OCI-LY7 (cell line): Measurements from ENCODE around the gene DMXL1. TPM values are rescaled to one million over a fixed set of nuclear protein-coding genes. Genes with fewer than 3 reads are reported as not detected.
A peak's percentile ranks its signal among the peaks of the same experiment; 100 is the strongest.
"Not testable (repeated sequence)": the region's sequence is repeated elsewhere in the genome, so short reads cannot be mapped to it uniquely, and the experiment has no call there.

ENCODE experiments used
- BruUV-seq: library from RNA; stranded (reverse); fragments of 400-500 nt; replicated peaks from 2 replicates; lab custom pipeline; 2021; lab: Mats Ljungman, UMichigan
- CTCF ChIA-PET: fragments of 300-600 bp; sonication (Branson Sonifier 250); formaldehyde crosslinking; loops from one replicate; lab custom pipeline; 2022; ENCODE audit warnings: antibody characterized with exemption; ENCODE audit not compliant: unreplicated experiment; lab: Charles Lee
- POLR2A ChIA-PET: fragments of 300-600 bp; sonication (Branson Sonifier 250); formaldehyde crosslinking; loops from one replicate; lab custom pipeline; 2022; ENCODE audit warnings: antibody characterized with exemption; lab: Charles Lee
- DNase-seq: peaks from one replicate; pipeline ENCODE4 v3.0.0-alpha.2; 2015; ENCODE audit warnings: low spot score
- H2AFZ ChIP-seq: fragments of 200-600 bp; sonication (generic), shearing (Covaris generic); 2 replicates; pipeline ENCODE4 v1.6.1; 2014; ENCODE audit warnings: mild to moderate bottlenecking, antibody characterized with exemption, low read length, moderate library complexity
- H3K27ac ChIP-seq: fragments of 200-600 bp; sonication (generic); 2 replicates; pipeline ENCODE4 v1.5.1; 2014; ENCODE audit warnings: mixed run types, low read depth, mild to moderate bottlenecking, moderate library complexity, low read length, inconsistent platforms; ENCODE audit not compliant: poor library complexity, severe bottlenecking
- H3K36me3 ChIP-seq: fragments of 200-600 bp; sonication (generic); 2 replicates; pipeline ENCODE4 v1.6.1; 2014; ENCODE audit warnings: mild to moderate bottlenecking, antibody characterized with exemption, low read length, moderate library complexity, mixed read lengths; ENCODE audit not compliant: insufficient read depth
- H3K4me1 ChIP-seq: fragments of 200-600 bp; sonication (generic); 2 replicates; pipeline ENCODE4 v1.5.1; 2014; ENCODE audit warnings: mild to moderate bottlenecking, low read length; ENCODE audit not compliant: insufficient read depth, poor library complexity, severe bottlenecking
- H3K4me2 ChIP-seq: fragments of 200-600 bp; sonication (generic); 2 replicates; pipeline ENCODE4 v1.6.1; 2014; ENCODE audit warnings: mild to moderate bottlenecking, low read length
- H3K4me3 ChIP-seq: fragments of 200-600 bp; sonication (generic); 2 replicates; pipeline ENCODE4 v1.5.1; 2014; ENCODE audit warnings: mild to moderate bottlenecking, low read depth, low read length; ENCODE audit not compliant: poor library complexity, severe bottlenecking
- H3K79me2 ChIP-seq: fragments of 200-600 bp; sonication (generic); 2 replicates; pipeline ENCODE4 v1.6.1; 2016; ENCODE audit warnings: low read depth, mild to moderate bottlenecking, low read length, moderate library complexity, mixed read lengths; ENCODE audit not compliant: insufficient read depth
- H3K9me2 ChIP-seq: fragments of 200-600 bp; sonication (generic); 2 replicates; pipeline ENCODE4 v1.6.1; 2016; ENCODE audit warnings: mild to moderate bottlenecking, low read length, mixed read lengths; ENCODE audit not compliant: insufficient read depth
- H3K9me3 ChIP-seq: fragments of 200-600 bp; sonication (generic); 2 replicates; pipeline ENCODE4 v1.6.1; 2014; ENCODE audit warnings: mild to moderate bottlenecking, mixed run types, low read length, mixed read lengths
- H4K20me1 ChIP-seq: fragments of 200-600 bp; sonication (generic); 2 replicates; pipeline ENCODE4 v1.6.1; 2014; ENCODE audit warnings: mild to moderate bottlenecking, antibody characterized with exemption, low read length, moderate library complexity, mixed read lengths; ENCODE audit not compliant: insufficient read depth
- EZH2phosphoT487 ChIP-seq: fragments of 200-600 bp; sonication (generic); IDR thresholded peaks from 2 replicates; pipeline ENCODE4 v1.6.1; 2018; ENCODE audit warnings: low read depth, borderline replicate concordance, mild to moderate bottlenecking, mixed run types, antibody characterized with exemption, low read length, moderate library complexity, mixed read lengths
- intact Hi-C: fragments of 100-400 bp; cut with micrococcal nuclease; formaldehyde crosslinking; loops from one replicate; pipeline ENCODE4 v1.10.0; 2022; ENCODE audit not compliant: unreplicated experiment
- total RNA-seq, 2 experiments: library from RNA; depleted of rRNA in 1 of 2; stranded (reverse); fragments of >200 nt in 1 of 2; shearing (Covaris generic) in 1 of 2; gene quantifications; 2 replicates each; pipeline ENCODE4 v1.2.3, GENCODE V29; 2014 to 2022
- TF ChIP-seq, protein P1 (sequence below): fragments of 200-600 bp; sonication (generic); conservative IDR thresholded peaks from 2 replicates; pipeline ENCODE4 v1.5.1; 2014; ENCODE audit warnings: mild to moderate bottlenecking, antibody characterized with exemption, low read length, moderate library complexity, mixed read lengths

DMXL1 gene
- total RNA-seq, 2 experiments from 2014 or later, result 76.6 to 79.4 TPM

DNA sequence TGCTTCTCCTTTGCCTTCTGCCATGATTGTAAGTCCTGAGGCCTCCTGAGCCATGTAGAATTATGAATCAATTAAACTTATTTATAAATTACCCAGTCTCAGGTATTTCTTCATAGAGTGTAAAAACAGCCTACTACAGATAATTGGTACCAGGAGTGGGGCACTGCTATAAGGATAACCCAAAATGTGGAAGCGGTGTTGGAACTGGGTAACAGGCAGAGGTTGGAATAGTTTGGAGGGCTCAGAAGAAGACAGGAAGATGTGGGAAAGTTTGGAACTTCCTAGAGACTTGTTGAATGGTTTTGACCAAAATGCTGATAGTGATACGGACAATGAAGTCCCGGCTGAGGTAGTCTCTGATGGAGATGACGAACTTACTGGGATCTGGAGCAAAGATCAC, 64.9 kb downstream of the DMXL1 start:
- POLR2A ChIA-PET, result interaction anchor here (0.6 to 2.1 kb wide), 2 partner anchors 11 to 91 kb away, joined by 4 to 10 read pairs; no protein-coding TSS in a partner anchor
- not testable (repeated sequence) for BruUV-seq

DNA sequence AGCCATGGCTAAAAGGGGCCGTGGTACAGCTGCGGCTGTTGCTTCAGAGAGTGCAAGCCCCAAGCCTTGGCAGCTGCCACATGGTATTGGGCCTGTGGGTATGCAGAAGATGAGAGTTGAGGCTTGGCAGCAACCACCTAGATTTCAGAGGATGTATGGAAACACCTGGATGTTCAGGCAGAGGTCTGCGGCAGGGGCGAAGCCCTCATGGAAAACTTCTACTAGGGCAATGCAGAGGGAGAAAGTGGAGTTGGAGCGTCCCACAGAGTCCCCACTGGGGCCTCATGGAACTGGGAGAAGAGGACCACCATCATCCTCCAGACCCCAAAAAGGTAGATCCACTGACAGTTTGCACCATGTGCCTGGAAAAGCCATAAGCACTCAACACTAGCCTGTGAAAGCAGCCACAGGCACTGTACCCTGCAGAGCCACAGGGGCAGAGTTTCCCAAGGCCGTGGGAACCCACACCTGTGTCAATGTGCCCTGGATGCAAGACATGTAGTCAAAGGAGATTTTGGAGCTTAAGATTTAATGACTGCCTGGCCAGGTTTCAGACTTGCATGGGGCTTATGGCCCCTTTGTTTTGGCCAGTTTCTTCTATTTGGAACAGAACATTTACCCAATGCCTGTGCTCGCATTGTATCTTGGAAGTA, 65.9 kb downstream of the DMXL1 start:
- ChIA-PET CTCF (no interaction called here), POLR2A (no interaction called here)
- TF ChIP-seq EZH2phosphoT487, result no peak
- TF ChIP-seq, protein P1, sequence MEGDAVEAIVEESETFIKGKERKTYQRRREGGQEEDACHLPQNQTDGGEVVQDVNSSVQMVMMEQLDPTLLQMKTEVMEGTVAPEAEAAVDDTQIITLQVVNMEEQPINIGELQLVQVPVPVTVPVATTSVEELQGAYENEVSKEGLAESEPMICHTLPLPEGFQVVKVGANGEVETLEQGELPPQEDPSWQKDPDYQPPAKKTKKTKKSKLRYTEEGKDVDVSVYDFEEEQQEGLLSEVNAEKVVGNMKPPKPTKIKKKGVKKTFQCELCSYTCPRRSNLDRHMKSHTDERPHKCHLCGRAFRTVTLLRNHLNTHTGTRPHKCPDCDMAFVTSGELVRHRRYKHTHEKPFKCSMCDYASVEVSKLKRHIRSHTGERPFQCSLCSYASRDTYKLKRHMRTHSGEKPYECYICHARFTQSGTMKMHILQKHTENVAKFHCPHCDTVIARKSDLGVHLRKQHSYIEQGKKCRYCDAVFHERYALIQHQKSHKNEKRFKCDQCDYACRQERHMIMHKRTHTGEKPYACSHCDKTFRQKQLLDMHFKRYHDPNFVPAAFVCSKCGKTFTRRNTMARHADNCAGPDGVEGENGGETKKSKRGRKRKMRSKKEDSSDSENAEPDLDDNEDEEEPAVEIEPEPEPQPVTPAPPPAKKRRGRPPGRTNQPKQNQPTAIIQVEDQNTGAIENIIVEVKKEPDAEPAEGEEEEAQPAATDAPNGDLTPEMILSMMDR, result no peak
- Histone ChIP-seq H3K27ac (no peak overlapping the region), H3K4me2 (no peak overlapping the region), H2AFZ (no peak overlapping the region), H3K36me3 (peaks cover 69% of the 10 kb centered on the region), H4K20me1 (no peaks in the 10 kb centered on the region), H3K9me3 (peaks cover 19% of the 10 kb centered on the region), H3K4me3 (no peak overlapping the region), H3K4me1 (no peaks in the 10 kb centered on the region), H3K79me2 (no peaks in the 10 kb centered on the region), H3K9me2 (no peaks in the 10 kb centered on the region)
- intact Hi-C loops, result no loop called here
- BruUV-seq, result no TSS peak
- peak; percentile 4 for DNase-seq

More for the DNA sequence above, 64.9 kb downstream of the DMXL1 start:
- H3K9me2 ChIP-seq, H3K4me2 ChIP-seq, H2AFZ ChIP-seq, H3K79me2 ChIP-seq, DNase-seq, intact Hi-C loops, CTCF ChIA-PET, H3K4me3 ChIP-seq, H4K20me1 ChIP-seq, H3K27ac ChIP-seq, H3K4me1 ChIP-seq: not testable (repeated sequence)
- Histone ChIP-seq H3K36me3 (peaks cover 79% of the 10 kb centered on the region), H3K9me3 (peaks cover 19% of the 10 kb centered on the region)

DNA sequence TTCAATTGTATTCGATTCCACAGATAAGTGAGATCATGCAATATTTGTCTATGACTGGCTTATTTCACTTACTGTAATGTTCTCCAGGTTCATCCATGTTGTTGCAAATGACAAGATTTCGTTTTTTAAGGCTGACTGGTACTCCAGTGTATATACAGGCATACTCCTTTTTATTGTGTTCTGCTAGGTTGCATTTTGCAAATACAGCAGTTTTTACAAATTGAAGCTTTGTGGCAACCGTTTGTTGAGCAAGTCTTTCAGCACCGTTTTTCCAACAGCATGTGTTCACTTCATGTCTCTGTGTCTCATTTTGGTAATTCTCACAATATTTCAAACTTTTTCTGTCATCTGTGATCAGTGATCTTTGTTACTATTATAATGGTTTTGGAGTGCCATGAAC, 82.7 kb downstream of the DMXL1 start:
- BruUV-seq, result no TSS peak
- POLR2A ChIA-PET, result interaction anchor here (0.7 kb wide), 2 partner anchors 12 to 29 kb away, joined by 3 read pairs; no protein-coding TSS in a partner anchor
- Histone ChIP-seq H4K20me1 (no peaks in the 10 kb centered on the region), H3K36me3 (peaks cover 45% of the 10 kb centered on the region), H3K9me3 (no peaks in the 10 kb centered on the region), H3K9me2 (no peaks in the 10 kb centered on the region), H3K4me1 (no peaks in the 10 kb centered on the region), H2AFZ (no peak overlapping the region), H3K79me2 (no peaks in the 10 kb centered on the region), H3K4me2 (no peak overlapping the region), H3K4me3 (no peak overlapping the region), H3K27ac (no peak overlapping the region)
- CTCF ChIA-PET, result no interaction called here
- intact Hi-C loops, result no loop called here
- DNase-seq, result no peak
- TF ChIP-seq EZH2phosphoT487, result no peak
- TF ChIP-seq, protein P1, result no peak
